ENCODE measurements around the gene PRM1. TPM values are rescaled to one million over a fixed set of nuclear protein-coding genes. Genes with fewer than 3 reads are reported as not detected.
A peak's percentile ranks its signal among the peaks of the same experiment; 100 is the strongest.

Gene PRM1
- total RNA-seq, 1 donor from 2014 or later: not detected

DNA sequence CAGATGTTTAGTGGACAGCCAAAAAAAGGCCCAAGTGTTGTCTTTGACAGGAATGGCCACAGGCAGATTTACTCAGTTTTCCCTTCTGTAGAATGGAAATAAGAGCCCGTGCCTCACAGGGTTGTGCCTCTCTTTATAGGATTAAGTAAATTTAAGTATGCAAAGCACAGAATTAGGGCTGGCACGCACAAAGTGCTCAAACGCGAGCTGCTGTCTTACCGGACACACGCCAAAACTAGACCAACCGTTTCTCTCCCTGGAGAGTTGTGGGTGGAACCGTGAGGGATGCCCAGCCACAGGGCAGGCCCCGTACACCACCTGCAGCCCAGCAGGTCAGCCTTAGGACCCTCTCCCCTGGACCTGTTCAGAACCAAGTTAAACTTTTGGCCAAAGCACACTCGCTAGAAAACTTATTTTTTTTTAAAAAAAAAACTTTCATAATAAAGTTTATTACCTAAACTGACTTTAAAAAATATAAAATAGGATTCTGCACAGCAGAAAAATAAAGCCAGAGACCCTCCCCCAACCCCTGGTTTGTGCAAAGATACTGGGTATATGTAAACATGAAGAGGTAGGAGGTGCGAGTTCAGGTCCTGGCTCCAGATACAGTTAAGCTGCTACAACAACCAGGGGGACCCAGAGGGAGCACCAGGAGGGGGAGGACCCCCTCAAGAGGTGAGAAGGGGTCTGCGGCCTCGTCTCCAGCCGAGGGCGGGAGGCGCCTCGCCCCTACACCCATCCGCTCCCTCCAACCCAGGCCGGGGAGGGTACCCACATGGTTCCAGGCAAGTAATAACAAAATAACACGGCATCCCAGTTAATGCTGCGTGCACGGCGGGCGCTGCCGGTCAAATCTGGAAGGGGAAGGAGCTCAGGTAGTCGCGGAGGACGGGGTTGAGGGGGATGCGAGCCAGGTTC lies 26.9 kb downstream of the PRM1 start:
- DNase-seq (ENCODE audit: low spot score): no peak

DNA sequence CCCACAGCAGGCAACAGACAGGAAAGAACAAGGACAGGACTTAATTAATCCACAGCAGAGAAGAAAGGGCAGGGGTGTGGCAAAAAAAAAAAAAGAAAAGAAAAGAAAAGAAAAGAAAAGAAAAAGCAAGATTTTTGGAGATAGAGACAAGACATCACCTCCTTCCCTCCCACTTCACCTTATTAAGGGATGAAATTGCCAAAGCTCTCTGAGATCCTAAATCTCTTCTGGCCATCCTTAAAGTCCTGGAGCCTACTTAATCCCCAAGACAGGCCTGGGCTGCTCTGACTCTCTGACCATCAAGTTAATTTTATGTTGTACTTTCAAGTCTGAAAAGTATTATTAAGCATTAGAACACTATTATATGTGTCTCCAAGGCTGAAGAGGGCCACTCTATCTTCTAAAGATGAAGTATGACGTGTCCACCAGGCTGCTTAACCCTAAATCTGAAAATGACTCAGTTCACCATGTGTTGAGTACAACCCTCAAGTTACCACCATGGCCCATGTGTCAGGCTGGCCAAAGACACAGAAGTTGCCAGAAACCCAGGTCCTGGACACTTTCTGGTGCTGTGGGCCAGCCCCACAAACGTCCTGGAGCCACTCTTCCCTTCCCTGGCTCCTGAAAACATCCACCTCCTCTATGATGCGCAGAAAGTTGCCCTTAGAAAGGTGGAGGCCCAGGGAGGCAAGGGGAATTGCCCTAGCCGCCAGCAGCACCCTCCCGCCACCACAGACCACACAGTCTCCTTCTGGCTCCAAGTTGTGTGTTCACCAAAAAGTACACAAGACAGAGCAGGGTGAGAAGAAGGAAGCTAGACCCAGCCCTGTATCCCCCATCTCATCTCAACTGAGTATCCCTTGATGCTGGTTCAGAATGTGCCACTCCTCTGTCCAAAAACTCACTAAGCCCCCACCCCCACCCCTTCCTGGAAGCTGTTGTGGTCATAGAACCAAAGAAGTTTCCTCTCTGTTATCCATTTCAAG lies 27.8 kb downstream of the PRM1 start:
- DNase-seq (ENCODE audit: low spot score): no peak

DNA sequence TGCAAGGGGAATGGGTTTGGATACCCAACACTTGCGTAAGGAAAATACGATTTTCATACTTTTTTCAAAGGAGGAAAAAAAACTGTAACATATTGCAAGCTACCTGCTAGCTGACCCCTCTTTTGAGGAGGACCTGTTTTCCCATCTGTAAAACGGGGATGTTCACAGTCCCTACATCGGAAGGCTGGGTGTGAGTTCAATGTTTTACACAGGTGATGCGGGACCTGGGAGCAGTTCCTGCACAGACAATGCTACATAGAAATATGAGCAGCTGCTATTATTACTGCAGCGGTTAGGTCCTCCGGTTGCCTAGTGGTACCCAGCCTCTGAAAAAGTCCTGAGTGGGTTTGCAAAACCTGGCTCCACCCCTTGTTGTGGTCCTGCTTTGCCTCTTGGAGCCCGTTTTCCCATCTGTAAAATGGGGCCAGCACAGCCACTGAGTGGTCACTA lies 28.6 kb downstream of the PRM1 start:
- no peak for DNase-seq (ENCODE audit: low spot score)

DNA sequence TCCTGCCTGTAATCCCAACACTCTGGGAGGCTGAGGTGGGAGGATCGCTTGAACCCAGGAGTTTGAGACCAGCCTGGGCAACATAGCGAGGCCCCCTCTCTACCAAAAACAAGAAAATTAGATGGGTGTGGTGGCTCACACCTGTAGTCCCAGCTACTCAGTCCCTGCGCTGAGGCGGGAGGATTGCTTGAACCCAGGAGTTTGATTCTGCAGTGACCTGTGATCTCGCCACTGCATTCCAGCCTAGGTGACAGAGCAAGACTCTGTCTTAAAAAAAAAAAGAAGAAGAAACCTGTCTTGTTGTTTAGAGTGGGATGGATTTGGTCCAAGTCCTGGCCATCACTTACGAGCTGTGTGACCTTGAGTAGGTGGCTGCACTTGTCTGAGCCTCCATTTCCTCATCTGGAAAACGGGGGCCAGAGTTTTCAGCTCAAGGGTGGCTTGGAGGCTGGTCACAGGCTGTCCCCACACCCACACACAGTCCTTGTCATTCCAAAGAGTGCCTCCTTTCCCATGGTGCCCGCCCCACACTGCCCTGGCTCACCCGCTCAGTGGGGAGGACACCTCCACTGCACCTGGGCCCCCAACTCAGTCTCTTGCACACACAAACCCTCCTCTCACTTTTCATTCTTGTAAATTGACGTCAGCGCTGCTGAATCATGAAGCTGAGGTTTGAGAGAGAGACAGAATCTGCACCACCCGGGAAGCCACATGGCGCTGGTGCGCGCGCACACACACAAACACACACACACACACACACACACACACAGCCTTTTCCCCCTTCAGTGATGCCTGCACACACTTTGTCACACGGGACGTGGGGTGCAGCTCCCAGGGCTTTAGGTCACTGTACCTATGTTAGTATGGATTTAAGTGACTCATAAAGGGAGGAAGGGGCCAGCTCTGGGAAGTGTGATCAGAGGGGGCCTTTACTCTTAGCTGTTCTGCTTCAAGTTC lies 29.3 kb downstream of the PRM1 start:
- DNase-seq (ENCODE audit: low spot score): peak; percentile 30

DNA sequence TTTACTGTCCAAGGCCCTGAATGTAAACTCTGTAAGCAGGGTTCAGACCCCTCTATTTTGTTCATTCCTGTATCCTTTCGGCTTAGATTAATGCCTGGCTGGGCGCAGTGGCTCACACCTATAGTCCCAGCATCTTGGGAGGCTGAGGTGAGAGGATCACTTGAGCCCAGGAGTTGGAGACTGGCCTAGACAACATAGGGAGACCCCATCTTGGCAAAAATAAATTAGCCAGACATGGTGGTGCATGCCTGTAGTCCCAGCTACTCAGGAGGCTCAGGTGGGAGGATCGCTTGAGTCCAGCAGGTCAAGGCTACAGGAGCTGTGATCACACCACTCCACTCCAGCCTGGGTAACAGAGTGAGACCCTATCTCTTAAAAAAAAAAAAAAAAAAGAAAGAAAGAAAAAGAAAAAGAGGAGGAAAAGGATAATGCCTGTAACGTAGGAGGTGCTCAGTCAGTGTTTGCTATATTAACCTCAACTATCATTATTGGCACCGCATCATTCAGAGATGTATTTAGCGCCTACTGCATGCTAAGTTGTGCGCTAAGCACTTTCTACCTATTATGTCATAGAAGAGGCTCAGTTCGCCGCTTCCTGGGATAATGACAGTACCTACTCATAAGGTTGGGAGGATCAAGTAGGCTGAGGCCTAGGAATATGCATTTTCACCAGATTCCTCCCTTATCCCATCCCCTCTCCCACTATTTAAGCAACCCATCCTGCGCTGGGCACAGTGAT lies 30.2 kb downstream of the PRM1 start:
- DNase-seq (ENCODE audit: low spot score): no peak

DNA sequence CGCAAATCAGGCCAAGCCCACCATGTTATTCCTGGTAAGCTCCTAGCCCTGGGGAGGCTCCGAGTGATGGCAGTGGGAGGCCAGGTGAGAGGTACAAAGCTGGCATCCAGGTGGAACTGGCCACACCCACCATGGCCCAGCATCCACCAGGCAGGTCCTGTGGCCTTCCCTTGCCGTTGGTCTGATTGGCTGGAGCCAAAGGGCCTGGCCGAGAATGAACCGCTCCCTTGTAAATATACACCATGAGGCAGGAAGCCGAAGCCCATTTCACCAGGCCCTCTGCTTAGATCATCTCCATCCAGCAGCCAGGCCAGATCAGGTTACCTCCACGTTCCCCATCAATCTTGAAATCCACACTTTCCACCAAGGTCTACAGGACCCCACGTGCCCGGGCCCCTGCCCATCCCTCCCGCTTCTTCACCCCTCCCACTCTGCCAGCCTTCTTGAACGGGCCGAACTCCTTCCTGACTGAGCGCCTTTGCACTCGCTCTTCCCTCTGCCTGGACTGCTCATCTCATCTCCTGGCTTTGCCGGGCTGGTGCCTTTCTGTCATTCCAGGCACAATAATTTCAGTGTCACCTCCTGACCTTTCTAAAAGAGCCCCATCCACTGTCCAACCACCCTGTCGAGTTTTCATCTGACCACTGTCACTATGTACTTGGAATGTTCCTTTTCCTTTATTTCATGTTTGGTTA lies 30.9 kb downstream of the PRM1 start:
- DNase-seq (ENCODE audit: low spot score): no peak

DNA sequence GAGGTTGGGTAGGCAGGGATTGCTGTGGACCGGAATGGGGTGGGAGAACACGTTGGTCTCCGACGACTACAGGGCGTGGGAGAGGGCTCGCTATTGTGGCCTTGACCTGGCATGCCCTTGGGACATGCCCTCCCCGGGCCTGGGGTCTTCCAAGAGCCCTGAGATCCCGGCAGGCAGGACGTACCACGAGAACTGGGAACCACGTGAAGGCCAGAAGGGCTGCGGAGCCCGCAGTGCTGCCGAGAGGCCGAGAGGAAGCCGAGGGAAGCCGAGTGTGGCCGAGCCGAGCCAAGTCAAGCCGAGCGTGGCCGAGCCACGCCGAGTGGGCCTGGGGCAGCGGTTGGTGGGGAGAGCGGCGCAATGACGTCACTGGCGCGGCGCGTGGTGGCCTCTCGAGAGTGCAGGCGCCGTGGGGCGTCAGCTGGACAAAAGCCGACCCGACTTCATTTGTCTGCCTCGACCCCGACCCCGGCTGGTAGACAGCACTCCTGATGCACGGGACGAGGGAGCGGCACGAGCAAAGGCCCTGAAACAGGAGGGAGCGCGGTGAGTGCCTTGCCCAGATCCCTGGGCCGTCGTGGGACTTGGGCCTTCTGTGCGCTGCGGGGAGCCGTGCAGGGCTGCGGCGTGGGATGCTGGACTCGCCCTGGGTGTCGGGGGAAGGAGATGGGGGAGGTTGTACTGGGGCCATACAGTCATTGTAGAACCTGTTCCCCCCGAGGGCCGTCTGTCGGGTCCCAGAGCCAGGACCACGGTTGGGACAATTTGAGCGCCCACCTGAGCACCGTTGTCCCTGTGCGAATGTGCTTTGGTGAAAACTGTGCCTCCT lies 31.7 kb downstream of the PRM1 start:
- DNase-seq (ENCODE audit: low spot score): no peak

DNA sequence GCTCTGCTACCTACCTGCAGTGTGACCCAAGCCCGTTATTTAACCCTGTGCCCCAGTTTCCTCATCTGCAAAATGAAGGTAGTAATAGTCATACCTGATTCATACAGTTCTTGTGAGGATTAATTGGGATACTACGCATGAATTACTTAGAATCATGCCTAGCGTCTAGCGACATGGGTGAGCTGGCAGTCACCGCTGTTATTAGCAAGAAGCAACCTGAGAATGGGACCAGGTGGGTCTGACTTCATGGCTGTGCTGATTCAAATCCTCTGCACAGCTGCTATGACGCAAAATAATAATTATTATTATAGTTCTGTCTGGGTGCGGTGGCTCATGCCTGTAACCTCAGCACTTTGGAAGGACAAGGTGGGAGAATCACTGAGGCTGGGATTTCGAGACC lies 33.0 kb downstream of the PRM1 start:
- no peak for DNase-seq (ENCODE audit: low spot score)

DNA sequence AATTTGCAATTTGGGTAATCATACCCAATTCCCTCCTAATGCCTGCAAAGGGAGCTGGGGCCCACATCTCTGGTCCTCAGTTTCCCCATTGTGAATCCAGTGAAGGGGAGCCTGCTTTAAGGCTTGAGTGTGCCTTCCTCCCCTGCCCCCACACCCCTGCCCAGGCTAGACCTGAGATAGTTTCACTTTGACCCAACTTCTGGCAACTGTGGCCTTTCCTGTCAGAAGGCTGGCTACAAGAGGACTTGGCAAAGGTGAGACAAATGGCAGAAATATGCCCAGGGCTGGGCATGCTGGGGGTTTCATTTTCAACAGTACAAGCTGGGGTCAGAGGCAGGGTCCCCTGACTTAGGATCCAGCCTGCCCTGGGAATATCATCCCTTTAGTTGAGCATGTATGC lies 35.1 kb downstream of the PRM1 start:
- no peak for DNase-seq (ENCODE audit: low spot score)

DNA sequence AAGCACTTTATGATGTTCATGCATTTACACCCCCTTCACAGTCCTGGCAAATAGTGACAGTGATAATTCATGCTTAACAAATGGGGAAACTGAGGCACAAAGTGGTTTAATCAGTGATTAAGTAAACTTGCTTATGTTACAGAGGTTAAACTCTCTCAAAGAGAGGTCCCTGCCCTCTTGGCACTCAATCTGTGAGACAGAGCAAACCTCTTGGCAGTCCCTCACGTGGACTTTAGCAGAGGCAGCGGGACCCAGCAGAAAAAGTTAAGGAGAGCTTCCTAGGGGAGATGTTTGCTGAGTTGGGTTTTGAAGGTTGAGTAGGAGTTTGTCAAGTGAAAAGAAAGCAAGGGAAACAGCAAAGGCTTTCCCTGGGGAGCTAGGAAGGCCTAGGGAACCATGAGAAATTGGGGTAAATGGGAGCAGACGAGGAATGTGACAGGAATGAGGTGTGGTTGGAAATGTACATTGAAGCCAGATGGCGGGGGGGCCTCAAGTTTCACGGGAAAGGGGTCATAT lies 35.9 kb downstream of the PRM1 start:
- DNase-seq (ENCODE audit: low spot score): no peak

DNA sequence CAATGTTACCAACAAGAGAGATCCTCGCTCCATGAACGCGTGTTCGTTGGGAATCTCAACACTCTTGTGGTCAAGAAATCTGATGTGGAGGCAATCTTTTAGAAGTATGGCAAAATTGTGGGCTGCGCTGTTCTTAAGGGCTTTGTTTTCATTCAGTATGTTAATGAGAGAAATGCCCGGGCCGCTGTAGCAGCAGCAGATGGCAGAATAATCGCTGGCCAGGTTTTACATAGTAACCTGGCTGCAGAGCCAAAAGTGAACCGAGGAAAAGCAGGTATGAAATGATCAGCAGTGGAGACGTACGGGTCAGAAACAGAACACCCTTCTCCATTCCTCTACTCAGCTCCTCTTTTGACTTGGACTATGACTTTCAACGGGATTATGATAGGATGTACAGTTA lies 38.5 kb downstream of the PRM1 start:
- DNase-seq (ENCODE audit: low spot score): no peak

DNA sequence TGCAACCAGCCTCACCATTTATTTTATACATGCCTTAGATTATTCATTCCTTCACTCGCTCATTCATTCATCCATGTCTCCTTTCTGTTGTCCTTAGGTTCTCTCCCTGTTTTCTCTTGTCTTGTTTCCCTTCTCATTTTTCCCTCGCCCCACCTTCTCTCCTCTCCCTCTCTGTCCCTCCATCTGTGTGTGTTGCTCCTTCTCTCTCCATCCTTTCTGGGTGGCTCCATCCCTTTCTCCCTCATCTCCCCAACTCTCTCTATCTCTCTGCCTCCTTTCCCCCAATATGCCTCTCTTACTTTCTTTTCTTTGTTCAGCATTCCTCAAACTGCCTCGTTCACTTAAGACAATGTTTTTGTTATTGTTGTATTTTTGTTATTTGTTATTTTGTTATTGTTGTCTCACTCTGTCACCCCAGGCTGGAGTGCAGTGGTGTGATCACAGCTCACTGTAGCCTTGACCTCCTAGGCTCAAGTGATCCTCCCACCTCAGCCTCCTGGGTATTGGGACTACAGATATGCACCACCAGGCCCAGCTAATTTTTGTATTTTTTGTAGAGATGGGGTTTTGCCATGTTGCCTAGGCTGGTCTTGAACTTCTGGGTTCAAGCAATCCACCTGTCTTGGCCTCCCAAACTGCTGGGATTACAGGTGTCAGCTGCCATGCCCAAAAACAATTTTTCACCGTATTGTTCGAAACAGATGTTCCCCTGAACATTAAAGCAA lies 39.5 kb downstream of the PRM1 start:
- no peak for DNase-seq (ENCODE audit: low spot score)

DNA sequence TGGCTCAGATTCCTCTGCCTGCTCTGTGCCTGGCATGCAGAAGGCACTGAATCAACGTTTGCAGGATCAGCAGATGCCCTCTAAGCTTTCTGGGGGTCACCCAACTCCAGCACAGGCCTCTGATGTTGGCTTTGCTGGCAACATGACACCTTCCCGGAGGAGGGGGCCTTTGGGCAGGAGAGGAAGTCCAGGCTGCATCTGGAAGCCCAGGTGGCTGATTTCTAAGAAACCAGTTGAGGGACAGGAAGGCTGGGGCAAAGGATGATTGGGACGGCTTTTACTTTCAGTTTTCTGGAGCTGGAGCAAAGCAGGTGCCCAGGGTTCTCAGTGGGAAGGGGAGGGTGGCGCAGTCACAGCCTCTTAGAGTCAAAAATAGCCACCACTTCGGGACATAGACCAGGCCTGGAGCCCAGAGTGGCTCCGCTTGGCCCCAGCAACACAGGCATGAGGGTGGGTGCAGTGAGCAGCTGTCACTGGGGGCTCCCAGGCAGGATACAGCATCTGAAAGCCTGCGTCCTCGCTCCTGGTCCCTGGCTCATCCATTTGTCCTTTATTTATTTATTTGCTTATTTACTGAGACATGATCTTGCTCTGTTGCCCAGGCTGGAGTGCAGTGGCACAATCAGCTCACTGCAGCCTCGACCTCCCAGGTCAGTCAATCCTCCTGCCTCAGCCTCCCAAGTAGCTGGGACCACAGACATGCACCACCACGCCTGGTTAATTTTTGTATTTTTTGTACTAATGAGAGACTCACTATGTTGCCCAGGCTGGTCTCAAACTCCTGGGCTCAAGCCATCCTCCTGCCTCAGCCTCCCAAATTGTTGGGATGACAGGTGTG lies 40.3 kb downstream of the PRM1 start:
- no peak for DNase-seq (ENCODE audit: low spot score)

DNA sequence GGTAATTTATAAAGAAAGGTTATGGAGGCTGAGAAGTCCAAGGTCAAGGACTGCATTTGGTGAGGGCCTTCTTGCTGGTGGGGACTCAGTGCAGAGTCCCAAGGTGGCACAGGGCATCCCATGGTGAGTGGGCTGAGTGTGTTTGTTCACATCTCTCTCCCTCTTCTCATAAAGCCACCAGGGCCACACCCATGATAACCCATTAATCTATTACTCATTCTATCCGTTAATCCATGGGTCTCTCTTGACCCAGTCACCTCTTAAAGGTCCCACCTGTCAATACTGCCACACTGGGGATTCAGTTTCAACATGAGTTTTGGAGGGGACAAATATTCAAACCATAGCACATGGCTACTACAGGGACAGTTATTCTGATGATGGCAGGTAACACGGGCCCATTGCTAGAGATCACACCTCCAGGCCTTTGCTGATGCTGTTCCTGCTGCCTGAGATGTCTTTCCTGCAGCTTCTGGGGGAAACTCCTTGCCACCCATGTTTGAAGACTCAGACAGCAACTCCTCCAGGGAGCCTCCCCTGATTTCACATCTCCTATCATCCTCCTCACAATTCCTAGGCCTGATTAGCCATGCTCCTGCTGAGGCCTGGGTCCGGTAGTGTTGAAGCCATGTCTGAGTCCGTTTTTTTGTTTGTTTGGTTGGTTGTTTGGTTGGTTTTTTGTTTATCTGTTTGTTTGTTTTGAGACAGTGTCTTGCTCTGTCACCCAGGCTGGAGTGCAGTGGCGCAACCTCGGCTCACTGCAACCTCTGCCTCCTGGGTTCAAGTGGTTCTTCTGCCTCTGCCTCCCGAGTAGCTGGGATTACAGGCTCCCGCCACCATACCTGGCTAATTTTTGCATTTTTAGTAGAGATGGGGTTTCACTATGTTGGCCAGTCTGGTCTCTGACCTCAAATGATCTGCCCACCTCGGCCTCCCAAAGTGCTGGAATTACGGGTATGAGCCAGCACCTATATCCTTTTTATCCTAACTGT lies 41.2 kb downstream of the PRM1 start:
- DNase-seq (ENCODE audit: low spot score): no peak

DNA sequence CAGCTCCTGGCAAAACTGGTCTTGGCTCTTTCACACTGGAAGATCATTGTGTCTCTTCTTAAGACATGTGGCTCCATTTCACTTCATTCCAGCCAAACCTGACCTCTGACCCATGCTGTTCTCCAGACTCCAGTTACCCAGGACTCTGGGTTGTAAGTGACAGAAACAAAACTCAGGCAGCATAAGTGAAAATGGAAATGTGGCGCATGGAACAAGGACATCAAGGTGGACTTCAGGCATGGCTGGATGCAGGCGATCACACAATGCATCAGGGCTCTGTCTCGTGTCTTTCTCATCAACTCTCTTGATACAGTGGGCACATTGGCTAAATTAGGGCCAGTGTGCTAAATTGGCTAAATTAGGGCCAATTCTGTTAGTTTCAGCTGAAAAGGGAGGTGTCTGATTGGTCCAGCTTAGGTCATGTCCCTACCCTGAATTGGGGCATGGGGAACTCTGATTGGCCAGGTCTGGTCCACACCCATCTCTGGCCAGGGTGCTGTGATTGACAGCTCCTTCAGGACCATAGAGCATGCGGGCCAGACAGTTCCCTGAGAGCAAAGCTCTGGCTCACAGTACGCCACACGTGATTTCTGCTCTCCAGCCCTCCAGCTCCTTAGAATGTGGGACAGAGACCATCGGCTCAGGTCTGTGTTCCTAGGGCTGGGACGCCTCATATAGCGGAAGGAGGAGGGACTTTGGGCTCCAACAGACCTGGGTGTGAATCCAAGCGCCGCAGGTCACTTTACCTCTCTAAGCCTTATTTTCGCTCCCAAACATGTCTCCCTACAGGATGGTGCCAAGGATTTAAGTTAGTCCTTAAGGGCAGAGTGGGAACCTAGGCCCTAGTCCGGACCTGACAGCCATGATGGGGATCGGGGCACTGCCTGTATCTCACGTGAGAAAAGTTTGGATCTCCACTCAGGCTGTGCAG lies 42.6 kb downstream of the PRM1 start:
- no peak for DNase-seq (ENCODE audit: low spot score)

Data from mucosa of gallbladder (tissue), 1 donor.